Gastrocnemius medialis (tissue), 4 donors: Measurements from ENCODE around the gene FAM177B.

Experiments
- POLR2A ChIP-seq, 2 donors: fragments of 450-650 bp; IDR thresholded peaks; one replicate each; pipeline ENCODE4 v1.6.1; 2017; ENCODE audit warnings: antibody characterized with exemption in 2 of 2, mild to moderate bottlenecking in 2 of 2, moderate library complexity in 2 of 2
- TF ChIP-seq, protein P1 (sequence below), 5 experiments: fragments of 450-650 bp in 3 of 5; fragments of 200-600 bp in 2 of 5; sonication (generic) in 2 of 5; IDR thresholded peaks in 4 of 5; conservative IDR thresholded peaks in 1 of 5; 1 replicate in 4 of 5; 2 replicates in 1 of 5; pipeline ENCODE4 v1.5.1; 2016 to 2019; ENCODE audit warnings: antibody characterized with exemption in 5 of 5, mild to moderate bottlenecking in 3 of 5, moderate library complexity in 3 of 5

DNA sequence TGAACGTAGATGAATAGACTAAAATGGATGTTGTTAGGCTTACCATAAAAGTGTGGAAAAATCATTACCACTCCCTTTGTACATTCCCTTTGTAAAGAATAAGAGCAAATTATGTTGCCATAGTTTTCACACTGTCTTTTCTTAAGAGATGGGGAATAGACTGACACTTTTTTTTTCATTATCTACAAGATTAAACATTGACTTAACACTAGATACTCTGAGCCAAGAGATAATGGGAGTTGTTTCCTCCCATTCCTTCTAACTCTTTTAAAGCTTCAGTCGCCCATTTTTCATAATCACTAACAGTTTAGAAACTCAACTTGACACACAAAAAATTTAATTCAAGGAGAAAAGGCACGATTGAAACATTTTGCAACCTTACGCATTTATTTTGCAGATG is 34.8 kb upstream of the FAM177B start:
- TF ChIP-seq POLR2A (IDR thresholded peaks at IDR 0.05) = no peak
- TF ChIP-seq, protein P1, sequence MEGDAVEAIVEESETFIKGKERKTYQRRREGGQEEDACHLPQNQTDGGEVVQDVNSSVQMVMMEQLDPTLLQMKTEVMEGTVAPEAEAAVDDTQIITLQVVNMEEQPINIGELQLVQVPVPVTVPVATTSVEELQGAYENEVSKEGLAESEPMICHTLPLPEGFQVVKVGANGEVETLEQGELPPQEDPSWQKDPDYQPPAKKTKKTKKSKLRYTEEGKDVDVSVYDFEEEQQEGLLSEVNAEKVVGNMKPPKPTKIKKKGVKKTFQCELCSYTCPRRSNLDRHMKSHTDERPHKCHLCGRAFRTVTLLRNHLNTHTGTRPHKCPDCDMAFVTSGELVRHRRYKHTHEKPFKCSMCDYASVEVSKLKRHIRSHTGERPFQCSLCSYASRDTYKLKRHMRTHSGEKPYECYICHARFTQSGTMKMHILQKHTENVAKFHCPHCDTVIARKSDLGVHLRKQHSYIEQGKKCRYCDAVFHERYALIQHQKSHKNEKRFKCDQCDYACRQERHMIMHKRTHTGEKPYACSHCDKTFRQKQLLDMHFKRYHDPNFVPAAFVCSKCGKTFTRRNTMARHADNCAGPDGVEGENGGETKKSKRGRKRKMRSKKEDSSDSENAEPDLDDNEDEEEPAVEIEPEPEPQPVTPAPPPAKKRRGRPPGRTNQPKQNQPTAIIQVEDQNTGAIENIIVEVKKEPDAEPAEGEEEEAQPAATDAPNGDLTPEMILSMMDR (IDR thresholded peaks at IDR 0.05 in 4 of 5, conservative IDR thresholded peaks at IDR 0.05 in 1 of 5) = no peak
